Kidney epithelial cell (primary cell): ENCODE results near the gene LPGAT1. TPM values are rescaled to one million over a fixed set of nuclear protein-coding genes. Genes with fewer than 3 reads are reported as not detected.
"Not testable (repeated sequence)": the region's sequence is repeated elsewhere in the genome, so short reads cannot be mapped to it uniquely, and the experiment has no call there.

ENCODE experiments used
- DNase-seq: peaks from one replicate; pipeline ENCODE4 v3.0.0-alpha.2; 2010; ENCODE audit warnings: low read depth
- H3K27me3 ChIP-seq: 2 replicates; pipeline ENCODE4 v1.6.0; 2011; ENCODE audit warnings: low read length; ENCODE audit not compliant: control insufficient read depth, insufficient read depth
- H3K36me3 ChIP-seq: 2 replicates; pipeline ENCODE4 v1.5.1; 2011; ENCODE audit warnings: low read length; ENCODE audit not compliant: control insufficient read depth, insufficient read depth
- H3K4me3 ChIP-seq: 2 replicates; pipeline ENCODE4 v1.5.1; 2011; ENCODE audit warnings: low read depth, mild to moderate bottlenecking, control low read depth, low read length
- CTCF ChIP-seq: IDR thresholded peaks from 2 replicates; pipeline ENCODE4 v1.5.1; 2011; ENCODE audit warnings: mild to moderate bottlenecking, moderate library complexity, low read length, control low read depth, inconsistent platforms; ENCODE audit not compliant: insufficient read depth, poor library complexity, severe bottlenecking
- total RNA-seq: library from RNA; depleted of rRNA; stranded (reverse); fragments of >200 nt; gene quantifications from 2 replicates; pipeline ENCODE4 v1.2.3, GENCODE V29; 2015

Gene LPGAT1
- total RNA-seq, 1 donor from 2014 or later = 51.9 TPM

- H3K4me3 ChIP-seq = peak overlapping the region; percentile 17
- H3K36me3 ChIP-seq = no peaks in the 10 kb centered on the region
- H3K27me3 ChIP-seq = no peaks in the 10 kb centered on the region
- peak; percentile 100 for TF ChIP-seq CTCF
- peak; percentile 25 for DNase-seq
Measured at GRCh38 chr1:211698161-211699026, 132.2 kb downstream of the LPGAT1 start.

- no peak for DNase-seq
- no peak for TF ChIP-seq CTCF
- H3K27me3 ChIP-seq = no peaks in the 10 kb centered on the region
- no peak overlapping the region for H3K4me3 ChIP-seq
- H3K36me3 ChIP-seq = no peaks in the 10 kb centered on the region
Measured at GRCh38 chr1:211697356-211697755, 133.2 kb downstream of the LPGAT1 start.

GRCh38 chr1:211695135-211695816, 135.3 kb downstream of the LPGAT1 start:
- Histone ChIP-seq H3K36me3 (no peaks in the 10 kb centered on the region), H3K27me3 (no peaks in the 10 kb centered on the region), H3K4me3 (no peak overlapping the region)
- DNase-seq = no peak
- no peak for TF ChIP-seq CTCF

GRCh38 chr1:211693911-211694310, 136.7 kb downstream of the LPGAT1 start:
- not testable (repeated sequence) for H3K36me3 ChIP-seq, H3K27me3 ChIP-seq, DNase-seq, H3K4me3 ChIP-seq

Other genes starting within 250 kb of the LPGAT1 start
- gene NEK2, start 155.1 kb downstream of the LPGAT1 start, total RNA-seq = 4.3 and 4.4 TPM in 2 replicates
- gene INTS7, start 204.8 kb upstream of the LPGAT1 start, total RNA-seq = 11.7 and 14.6 TPM in 2 replicates
- 5.1 and 6.4 TPM in 2 replicates for gene DTL, start 205.0 kb upstream of the LPGAT1 start, total RNA-seq